ENCODE data around the gene HOGA1.

HOGA1 gene

GRCh38 chr10:97584060-97584797, at the start of gene HOGA1:
TSS of gene HOGA1 (plus strand) at chr10:97584389. CDS start at chr10:97584704, 315 bp downstream.
- no peaks in the 10 kb centered on the region for H3K36me3 Mint-ChIP-seq
- H3K9me3 Mint-ChIP-seq, result no peaks in the 10 kb centered on the region
- DNase-seq (ENCODE audit: low spot score in 2 of 2) (no peak), ATAC-seq (ENCODE audit: low read depth) (no peak)
- peaks cover 2% of the 10 kb centered on the region for H3K27me3 Mint-ChIP-seq
- no peak within 1 kb of the TSS for H3K27ac Mint-ChIP-seq
- no peaks in the 10 kb centered on the region for H3K4me1 Mint-ChIP-seq
- no peak within 1 kb of the TSS for H3K4me3 Mint-ChIP-seq

DNA sequence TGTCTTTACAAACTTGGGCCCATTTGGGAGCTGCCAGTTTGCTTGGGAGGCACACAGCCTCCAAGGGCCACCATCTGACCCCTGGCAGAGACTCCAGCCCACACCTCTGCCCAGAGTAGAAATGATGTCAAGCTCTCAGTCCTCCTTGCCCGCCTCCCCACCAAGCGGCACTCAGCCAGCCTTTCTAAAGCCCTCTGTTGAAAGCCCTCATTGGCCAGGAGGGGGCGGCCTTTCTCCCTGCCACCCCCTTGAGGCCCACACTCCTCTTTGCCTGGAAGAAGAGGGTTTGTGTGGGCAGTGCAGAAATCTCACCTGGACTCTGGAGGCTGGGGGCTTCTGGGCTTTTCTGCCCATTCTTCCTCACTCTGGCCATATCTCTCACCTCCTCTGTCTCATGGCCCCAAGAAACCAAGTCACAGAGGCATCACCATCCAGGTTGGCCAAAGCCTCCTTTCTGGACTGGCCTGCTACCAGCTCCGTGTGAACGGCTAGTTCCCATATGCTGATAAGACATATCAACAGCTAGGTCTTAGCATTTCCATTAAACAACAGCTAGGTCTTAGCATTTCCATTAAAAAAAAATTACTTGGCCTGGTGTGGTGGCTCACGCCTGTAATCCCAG, 49.3 kb upstream of the HOGA1 start:
- H3K9me3 Mint-ChIP-seq, result no peaks in the 10 kb centered on the region
- H3K4me1 Mint-ChIP-seq, result no peaks in the 10 kb centered on the region
- H3K27me3 Mint-ChIP-seq, result no peaks in the 10 kb centered on the region
- H3K27ac Mint-ChIP-seq, result no peak overlapping the region
- ATAC-seq (ENCODE audit: low read depth) (no peak), DNase-seq (ENCODE audit: low spot score in 2 of 2) (no peak)
- H3K4me3 Mint-ChIP-seq, result no peak overlapping the region
- peaks cover 1% of the 10 kb centered on the region for H3K36me3 Mint-ChIP-seq

- ATAC-seq (ENCODE audit: low read depth), result no peak
- H3K9me3 Mint-ChIP-seq, result no peaks in the 10 kb centered on the region
- no peaks in the 10 kb centered on the region for H3K27me3 Mint-ChIP-seq
- H3K27ac Mint-ChIP-seq, result no peak overlapping the region
- H3K36me3 Mint-ChIP-seq, result no peaks in the 10 kb centered on the region
- H3K4me1 Mint-ChIP-seq, result no peaks in the 10 kb centered on the region
- no peak overlapping the region for H3K4me3 Mint-ChIP-seq
- no peak for DNase-seq (ENCODE audit: low spot score in 2 of 2)
Measured at GRCh38 chr10:97537186-97537869, 46.9 kb upstream of the HOGA1 start.

- Mint-ChIP-seq H3K27me3 (peaks cover 2% of the 10 kb centered on the region), H3K4me1 (peaks cover 2% of the 10 kb centered on the region), H3K36me3 (no peaks in the 10 kb centered on the region), H3K4me3 (no peak overlapping the region), H3K9me3 (no peaks in the 10 kb centered on the region), H3K27ac (no peak overlapping the region)
- no peak for DNase-seq (ENCODE audit: low spot score in 2 of 2)
- no peak for ATAC-seq (ENCODE audit: low read depth)
Measured at GRCh38 chr10:97538411-97538810, 45.8 kb upstream of the HOGA1 start.

DNA sequence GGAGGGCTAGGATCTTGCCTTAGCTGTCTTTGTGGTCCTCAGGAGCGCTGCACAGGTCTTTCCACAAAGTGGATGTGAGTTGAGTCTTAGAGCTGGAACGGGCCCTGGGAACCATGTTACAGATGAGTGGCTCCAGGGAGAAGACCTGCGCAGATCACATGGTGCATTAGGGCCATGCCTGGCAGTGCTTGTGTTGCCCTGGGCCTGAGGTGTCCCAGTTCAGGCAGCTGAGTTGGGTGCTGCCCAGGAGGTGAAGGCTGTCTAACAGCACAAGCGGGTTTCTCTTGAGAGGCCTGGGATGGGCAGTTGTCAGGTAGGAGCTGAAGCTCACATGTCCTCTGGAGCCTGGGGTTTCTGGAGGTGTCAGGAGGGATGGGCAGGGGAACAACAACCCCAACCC, 45.4 kb upstream of the HOGA1 start:
- Mint-ChIP-seq H3K4me3 (no peak overlapping the region), H3K27me3 (peaks cover 2% of the 10 kb centered on the region), H3K27ac (no peak overlapping the region), H3K9me3 (no peaks in the 10 kb centered on the region), H3K4me1 (peaks cover 2% of the 10 kb centered on the region), H3K36me3 (no peaks in the 10 kb centered on the region)
- no peak for ATAC-seq (ENCODE audit: low read depth)
- no peak for DNase-seq (ENCODE audit: low spot score in 2 of 2)

- Mint-ChIP-seq H3K9me3 (no peaks in the 10 kb centered on the region), H3K4me3 (no peak overlapping the region), H3K27ac (no peak overlapping the region)
Measured at GRCh38 chr10:97539523-97540200, 44.5 kb upstream of the HOGA1 start.

DNA sequence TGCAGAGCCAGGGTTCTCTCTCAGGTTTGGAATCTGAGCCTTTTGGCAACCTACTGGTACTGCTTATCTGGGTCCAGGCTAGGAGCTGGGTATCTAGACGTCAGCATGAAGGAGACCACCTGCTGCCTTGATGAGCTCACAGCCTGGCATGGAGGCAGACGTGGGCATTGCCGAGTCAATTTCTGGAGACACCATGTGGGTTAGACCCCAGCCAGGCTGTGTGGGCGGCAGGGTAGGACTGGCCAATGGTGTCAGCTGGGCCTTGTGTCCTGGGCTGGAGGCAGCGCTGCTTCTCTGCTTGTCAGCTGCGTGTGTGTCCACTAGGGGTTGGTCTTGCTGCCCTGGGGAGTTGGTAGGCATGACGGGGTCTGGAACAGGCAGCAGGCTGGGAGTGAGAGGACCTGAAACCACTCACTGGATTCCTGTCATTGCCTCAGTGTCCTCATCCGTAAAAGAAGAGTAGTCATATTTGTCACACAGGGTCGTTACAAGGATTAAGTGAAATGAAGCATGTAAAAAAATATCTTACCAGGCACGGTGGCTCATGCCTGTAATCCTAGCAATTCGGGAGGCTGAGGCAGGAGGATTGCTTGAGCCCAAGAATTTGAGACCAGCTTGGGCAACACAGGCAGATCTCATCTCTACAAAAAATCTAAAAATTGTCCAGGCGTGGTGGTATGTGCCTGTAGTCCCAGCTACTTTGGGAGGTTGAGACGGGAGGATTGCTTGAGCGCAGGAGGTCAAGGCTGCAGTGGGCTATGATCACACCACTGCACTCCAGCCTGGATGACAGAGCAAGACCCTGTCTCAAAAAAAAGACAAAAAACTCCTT, 43.3 kb upstream of the HOGA1 start:
- no peak for DNase-seq (ENCODE audit: low spot score in 2 of 2)
- Mint-ChIP-seq H3K27ac (no peak overlapping the region), H3K36me3 (no peaks in the 10 kb centered on the region)

More at GRCh38 chr10:97539523-97540200, 44.5 kb upstream of the HOGA1 start:
- H3K36me3 Mint-ChIP-seq, result no peaks in the 10 kb centered on the region
- DNase-seq (ENCODE audit: low spot score in 2 of 2) (no peak), ATAC-seq (ENCODE audit: low read depth) (no peak)
- peaks cover 2% of the 10 kb centered on the region for H3K27me3 Mint-ChIP-seq
- peaks cover 2% of the 10 kb centered on the region for H3K4me1 Mint-ChIP-seq

GRCh38 chr10:97542169-97543024, 41.8 kb upstream of the HOGA1 start:
- ATAC-seq (ENCODE audit: low read depth) (no peak), DNase-seq (ENCODE audit: low spot score in 2 of 2) (no peak)
- H3K4me1 Mint-ChIP-seq, result peaks cover 2% of the 10 kb centered on the region
- H3K36me3 Mint-ChIP-seq, result no peaks in the 10 kb centered on the region
- no peak overlapping the region for H3K27ac Mint-ChIP-seq
- no peak overlapping the region for H3K4me3 Mint-ChIP-seq
- H3K9me3 Mint-ChIP-seq, result no peaks in the 10 kb centered on the region
- peaks cover 2% of the 10 kb centered on the region for H3K27me3 Mint-ChIP-seq

More for the DNA sequence above, 43.3 kb upstream of the HOGA1 start:
- H3K4me1 Mint-ChIP-seq, result peaks cover 2% of the 10 kb centered on the region
- peaks cover 2% of the 10 kb centered on the region for H3K27me3 Mint-ChIP-seq
- no peaks in the 10 kb centered on the region for H3K9me3 Mint-ChIP-seq
- ATAC-seq (ENCODE audit: low read depth), result no peak
- no peak overlapping the region for H3K4me3 Mint-ChIP-seq

GRCh38 chr10:97543025-97543546, 41.1 kb upstream of the HOGA1 start:
- no peaks in the 10 kb centered on the region for H3K9me3 Mint-ChIP-seq
- H3K27ac Mint-ChIP-seq, result no peak overlapping the region
- peaks cover 2% of the 10 kb centered on the region for H3K27me3 Mint-ChIP-seq
- no peak for DNase-seq (ENCODE audit: low spot score in 2 of 2)
- no peak for ATAC-seq (ENCODE audit: low read depth)
- no peaks in the 10 kb centered on the region for H3K36me3 Mint-ChIP-seq
- no peak overlapping the region for H3K4me3 Mint-ChIP-seq
- H3K4me1 Mint-ChIP-seq, result peaks cover 2% of the 10 kb centered on the region

DNA sequence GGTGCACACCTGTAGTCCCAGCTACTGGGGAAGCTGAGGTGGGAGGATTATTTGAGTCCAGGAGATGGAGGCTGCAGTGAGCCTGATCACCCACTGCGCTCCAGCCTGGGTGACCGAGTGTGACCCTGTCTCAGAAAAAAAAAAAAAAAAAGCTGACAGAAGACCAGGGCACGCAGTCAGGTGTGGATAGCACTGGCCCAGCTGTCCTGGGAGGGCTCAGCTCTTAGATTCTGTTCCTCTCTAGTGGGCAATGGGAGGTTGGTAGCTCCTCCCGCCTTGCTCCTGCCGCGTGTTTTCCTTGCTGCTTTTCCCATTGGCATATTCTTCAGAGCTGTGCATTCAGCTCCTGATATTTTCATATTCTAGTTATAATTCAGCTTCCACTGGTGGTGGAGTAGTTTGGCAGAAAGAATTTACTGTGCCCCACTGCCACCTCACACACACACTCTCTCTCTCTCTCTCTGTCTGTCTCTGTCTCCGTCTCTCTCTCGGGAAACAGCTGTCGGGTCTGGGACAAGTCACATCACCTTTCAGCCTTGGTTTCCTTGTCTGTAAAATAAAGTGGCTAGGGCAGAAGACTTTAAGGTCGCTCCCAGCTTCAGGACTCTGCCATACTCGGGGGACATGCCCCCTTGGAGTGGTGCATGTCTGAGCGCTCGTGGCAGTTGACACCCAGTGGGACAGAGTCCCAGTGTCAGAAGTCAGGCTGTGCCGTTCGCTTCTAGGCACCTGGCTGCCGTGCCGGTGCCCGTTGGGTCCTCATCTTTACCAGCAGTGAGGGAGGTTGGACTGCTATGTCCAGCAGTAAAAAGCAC, 37.5 kb upstream of the HOGA1 start:
- H3K4me3 Mint-ChIP-seq, result no peak overlapping the region
- no peaks in the 10 kb centered on the region for H3K9me3 Mint-ChIP-seq
- peaks cover 2% of the 10 kb centered on the region for H3K27me3 Mint-ChIP-seq
- no peaks in the 10 kb centered on the region for H3K36me3 Mint-ChIP-seq
- peaks cover 2% of the 10 kb centered on the region for H3K4me1 Mint-ChIP-seq
- H3K27ac Mint-ChIP-seq, result no peak overlapping the region
- no peak for DNase-seq (ENCODE audit: low spot score in 2 of 2)
- ATAC-seq (ENCODE audit: low read depth), result no peak

DNA sequence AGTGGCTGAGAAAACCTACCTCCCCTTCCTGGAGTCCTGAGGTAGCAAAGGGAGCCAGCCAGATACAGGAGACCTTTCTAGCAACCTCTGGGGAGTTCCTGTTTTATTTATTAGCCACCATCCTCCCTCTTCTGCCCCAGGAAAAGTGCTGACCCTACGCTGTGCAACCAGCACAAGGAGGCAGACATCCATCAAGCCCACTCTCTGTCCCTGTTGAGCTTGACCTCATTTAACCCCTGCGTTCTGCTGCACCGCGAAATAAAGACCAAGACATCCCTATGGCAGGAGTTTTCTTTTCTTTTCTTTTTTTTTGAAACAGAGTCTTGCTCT, 37.0 kb upstream of the HOGA1 start:
- DNase-seq (ENCODE audit: low spot score in 2 of 2) (no peak), ATAC-seq (ENCODE audit: low read depth) (no peak)
- Mint-ChIP-seq H3K27ac (no peak overlapping the region), H3K4me1 (peaks cover 2% of the 10 kb centered on the region), H3K9me3 (no peaks in the 10 kb centered on the region), H3K36me3 (no peaks in the 10 kb centered on the region), H3K27me3 (peaks cover 2% of the 10 kb centered on the region), H3K4me3 (no peak overlapping the region)

DNA sequence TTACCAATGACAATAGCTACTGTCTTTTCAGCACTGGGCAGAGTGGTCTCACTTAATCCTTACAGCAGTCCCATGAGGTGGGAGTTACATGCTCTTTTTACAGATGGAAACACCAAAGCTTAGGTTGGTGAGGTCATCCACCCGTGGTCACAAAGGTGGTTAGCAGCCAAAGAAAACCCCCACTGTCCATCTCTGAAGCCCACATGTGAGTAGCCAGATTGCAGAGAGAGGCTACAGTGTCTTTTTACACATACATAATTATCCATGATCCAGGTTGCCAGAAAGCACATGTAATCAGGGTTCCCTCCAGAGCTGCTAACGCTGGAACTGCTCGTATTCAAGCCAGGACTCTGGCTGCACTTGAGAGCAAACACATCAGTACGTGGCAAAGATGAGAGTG, 36.2 kb upstream of the HOGA1 start:
- H3K36me3 Mint-ChIP-seq, result no peaks in the 10 kb centered on the region
- no peak overlapping the region for H3K27ac Mint-ChIP-seq
- H3K4me1 Mint-ChIP-seq, result peaks cover 2% of the 10 kb centered on the region
- H3K4me3 Mint-ChIP-seq, result no peak overlapping the region
- DNase-seq (ENCODE audit: low spot score in 2 of 2) (no peak), ATAC-seq (ENCODE audit: low read depth) (no peak)
- H3K9me3 Mint-ChIP-seq, result no peaks in the 10 kb centered on the region
- H3K27me3 Mint-ChIP-seq, result peaks cover 2% of the 10 kb centered on the region
